GM21528 (cell line): ENCODE data around the gene ATP9B.

Experiments used
- ATAC-seq: cut with Tn5 transposase; IDR thresholded peaks from one replicate; pipeline ENCODE4 v1.9.1; 2021; ENCODE audit warnings: mild to moderate bottlenecking, moderate library complexity; ENCODE audit not compliant: unreplicated experiment, low FRiP score

The ATP9B gene

DNA sequence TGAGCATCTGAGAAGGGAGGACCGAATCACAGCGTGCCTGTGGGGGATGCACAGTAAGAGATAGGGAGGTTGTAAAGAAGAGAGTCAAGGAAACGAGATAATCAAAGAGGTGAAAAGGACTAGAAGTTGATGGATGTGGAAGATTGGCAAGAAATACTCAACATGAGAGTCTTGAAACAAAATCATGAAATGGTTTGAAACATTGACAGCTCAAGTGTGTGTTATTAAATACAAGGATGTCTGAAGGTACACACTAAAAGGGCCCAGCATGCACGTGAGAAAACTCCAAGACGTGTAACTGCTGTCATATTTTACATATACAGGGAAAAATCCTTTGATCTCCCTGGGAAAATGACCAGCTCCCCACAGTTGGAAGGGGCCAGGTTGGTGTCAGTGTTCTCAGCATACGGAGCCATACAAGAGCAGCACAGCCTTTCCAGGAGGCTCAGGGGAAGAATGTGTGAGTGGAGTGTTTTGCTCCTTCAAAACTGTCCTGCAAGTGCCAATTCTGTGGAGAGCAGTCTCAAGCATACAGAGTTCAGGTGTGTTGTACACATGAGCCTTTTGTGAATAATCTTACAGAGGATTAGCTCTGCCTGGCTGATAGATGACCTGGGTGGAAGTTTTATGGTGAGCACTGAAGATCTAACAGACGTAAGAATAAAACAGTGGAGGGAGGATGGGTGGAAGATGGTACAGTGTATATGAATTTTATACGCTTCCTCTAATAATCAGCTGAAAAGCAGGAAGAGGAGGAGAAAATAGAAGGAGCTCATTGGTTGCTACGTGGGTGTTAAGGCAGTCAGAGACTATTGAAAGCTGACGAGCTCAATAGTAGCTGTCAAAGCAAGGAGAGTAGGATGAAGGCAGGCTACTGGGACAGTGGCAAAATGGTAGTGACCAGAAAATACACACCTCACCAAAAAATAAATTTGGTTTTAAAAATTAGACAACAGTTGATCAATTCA, 126.8 kb downstream of the ATP9B start:
- no peak for ATAC-seq

DNA sequence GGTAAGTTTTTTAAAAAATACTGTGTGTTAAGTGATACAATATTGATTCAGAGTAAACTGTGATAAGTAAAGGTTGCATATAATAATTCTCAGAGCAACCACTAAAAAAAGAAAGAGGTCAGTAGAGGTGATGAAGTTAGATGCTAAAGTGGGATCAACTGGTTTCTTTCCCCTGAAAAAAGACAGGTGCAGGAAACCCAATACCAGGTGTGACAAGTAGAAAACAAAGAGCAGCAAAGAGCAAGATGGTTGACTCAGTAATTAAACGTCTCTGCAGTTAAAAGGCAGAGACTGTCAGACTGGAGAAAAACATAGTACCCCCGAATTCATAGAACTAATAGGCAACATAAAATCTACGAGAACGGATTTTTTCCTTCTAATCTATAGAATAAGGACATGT, 128.3 kb downstream of the ATP9B start:
- ATAC-seq, result no peak

DNA sequence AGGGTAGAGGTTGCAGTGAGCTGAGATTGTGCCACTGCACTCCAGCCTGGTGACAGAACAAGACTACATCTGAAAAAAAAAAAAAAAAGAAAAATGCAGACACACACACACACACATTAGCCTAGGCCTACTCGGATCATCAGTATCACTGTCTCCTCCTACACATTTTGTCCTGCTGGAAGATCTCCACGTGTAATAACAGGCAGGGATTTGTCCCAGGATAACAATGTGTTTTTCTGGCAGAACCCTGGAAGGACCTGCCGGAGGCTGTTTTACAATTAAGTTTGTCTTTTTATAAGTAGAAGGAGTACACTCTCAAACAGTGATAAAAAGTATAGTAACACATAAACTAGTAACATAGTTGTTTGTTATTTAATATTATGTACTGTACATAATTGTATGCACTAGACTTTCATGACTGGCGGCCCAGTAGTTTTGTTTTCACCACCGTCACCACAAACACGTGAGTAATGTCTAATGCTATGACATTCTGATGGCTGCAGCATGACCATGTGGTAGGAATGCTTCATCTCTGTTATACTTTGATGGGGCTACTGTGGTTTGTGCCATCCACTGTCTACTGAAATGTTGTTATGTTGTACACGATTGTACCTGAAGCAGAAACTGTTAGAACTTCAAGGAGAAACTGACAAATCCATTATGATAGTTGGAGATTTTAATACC, 130.6 kb downstream of the ATP9B start:
- ATAC-seq, result no peak

DNA sequence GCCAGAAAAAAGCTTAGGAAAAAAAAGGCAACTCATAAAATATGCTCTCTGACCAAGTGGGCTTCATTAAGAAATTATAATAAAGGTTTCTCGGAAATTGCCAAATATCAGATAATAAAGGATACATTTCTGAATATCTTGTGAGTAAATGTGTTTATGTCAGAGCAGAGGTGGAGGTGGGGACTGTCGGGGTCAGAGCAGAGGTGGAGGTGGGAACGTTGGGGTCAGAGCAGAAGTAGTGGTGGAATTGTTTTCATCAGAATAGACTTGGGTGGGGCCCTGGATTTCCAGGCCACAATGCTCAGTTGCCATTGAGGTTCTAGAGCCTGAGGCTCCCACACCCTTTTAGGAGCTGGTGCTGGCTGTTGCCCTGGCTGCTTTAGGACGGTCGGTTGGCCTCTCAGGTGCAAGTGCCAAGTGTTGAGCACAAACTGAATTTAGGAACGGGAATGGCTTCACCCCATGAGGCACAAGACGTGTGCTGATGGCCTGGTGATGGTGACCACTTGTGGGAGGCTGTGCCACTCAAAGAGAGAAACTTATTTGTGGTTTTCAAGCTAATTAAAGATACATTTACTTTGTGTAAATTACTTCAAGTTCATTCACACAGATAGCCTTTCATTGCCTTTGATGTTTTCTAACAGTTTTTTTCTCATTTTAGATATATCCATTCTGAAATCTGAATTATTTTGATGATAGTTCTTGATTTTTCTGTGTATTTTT, 131.5 kb downstream of the ATP9B start:
- no peak for ATAC-seq

DNA sequence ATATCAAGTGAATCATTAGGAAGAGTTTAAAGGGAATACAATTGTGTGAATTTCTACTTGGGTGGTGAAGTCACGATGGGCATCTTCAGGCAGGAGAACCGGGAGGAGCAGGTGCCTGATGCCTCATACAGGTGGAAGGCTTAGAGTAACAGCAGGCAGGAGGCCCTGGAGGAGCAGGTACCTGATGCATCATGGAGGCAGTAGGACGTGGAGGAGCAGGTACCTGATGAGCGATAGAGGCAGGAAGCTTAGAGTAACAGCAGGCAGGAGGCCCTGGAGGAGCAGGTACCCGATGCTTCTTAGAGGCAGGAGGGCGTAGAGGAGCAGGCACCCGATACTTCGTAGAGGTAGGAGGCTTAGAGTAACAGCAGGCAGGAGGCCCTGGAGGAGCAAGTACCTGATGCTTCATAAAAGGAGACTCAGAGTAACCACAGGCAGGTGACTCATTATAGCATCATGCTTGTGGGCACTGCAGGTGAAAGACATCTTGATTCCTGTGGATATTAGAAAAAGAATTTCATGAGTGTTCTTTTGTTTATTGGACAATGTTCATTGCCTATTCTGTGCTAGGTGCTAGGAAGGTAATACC, 133.9 kb downstream of the ATP9B start:
- ATAC-seq, result no peak

DNA sequence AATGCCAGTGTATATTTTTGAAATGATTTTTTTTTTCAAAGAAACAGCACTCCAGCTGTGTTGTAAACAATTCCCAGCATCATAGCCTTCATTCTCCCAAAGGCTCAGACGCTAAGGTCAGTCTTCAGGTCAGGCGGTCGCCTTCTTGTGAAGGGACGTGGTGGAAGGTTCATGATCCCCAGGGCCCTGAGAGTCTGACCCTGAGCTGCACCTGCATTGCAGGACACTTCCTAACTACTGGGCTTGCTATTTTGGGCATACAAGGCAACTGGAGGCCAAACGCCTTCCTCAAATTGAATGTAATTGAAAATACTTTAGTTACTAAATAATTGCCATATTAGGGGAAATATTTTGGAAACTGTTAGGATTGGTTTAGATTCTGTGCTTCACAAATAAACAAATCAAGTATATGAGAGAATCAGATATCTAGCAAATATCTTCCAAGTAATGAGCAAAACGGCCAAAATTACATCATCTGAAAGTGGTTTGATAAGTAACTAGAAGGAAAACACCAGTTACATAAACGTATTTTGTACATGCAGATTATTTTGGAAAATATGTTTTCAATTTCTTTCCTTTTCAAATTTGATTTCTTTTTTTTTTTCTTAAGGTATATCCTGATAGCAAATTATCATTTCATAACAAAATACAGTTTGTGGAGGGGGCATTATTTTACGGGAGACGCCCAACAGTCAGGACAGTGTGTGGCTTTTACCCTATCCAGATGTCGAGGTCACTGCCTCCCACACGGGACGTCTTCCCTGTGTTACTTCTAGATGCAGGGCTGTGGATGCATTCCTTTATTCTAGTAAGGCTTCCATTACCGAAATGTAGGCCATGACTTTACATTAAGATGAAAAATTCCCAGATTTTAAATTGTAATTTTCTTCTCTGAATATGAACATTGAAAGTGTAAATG, 136.0 kb downstream of the ATP9B start:
- ATAC-seq, result no peak

DNA sequence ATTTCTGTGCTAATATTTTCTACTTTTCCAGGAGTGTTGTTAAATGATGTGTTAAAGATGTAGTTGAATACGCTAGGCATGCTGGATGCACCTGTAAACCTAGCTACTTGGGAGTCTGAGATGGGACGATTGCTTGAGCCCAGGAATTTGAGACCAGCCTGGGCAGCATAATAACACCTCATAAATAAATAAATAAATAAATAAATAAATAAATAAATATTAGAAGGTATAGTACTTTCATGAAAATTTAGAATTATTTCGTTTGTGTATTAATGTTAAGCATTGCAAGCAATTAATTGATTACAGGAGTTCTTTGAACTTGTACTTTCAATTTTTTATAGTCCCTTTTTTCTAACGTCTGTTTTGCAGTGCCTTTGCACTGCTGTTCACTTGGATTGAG, 137.2 kb downstream of the ATP9B start:
- no peak for ATAC-seq

DNA sequence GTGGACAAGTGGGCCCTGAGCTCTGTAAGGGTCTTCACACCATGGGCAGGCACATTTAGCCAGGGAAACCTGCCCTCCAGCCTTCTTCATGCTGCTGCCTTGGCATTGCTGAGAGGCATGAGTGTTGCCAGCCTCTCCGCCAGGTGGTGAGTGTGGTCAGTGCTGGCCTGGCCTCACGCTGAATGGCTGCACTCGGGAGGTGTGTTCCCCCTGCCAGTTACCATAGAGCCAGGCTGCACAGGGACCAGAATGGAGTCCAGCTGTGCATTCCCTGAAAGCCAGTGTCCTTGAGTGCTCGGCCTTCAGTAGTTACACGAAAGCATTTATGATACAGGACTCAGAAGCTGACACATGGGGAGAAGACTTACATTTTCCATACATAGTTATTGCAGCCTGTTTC, 139.7 kb downstream of the ATP9B start:
- no peak for ATAC-seq

DNA sequence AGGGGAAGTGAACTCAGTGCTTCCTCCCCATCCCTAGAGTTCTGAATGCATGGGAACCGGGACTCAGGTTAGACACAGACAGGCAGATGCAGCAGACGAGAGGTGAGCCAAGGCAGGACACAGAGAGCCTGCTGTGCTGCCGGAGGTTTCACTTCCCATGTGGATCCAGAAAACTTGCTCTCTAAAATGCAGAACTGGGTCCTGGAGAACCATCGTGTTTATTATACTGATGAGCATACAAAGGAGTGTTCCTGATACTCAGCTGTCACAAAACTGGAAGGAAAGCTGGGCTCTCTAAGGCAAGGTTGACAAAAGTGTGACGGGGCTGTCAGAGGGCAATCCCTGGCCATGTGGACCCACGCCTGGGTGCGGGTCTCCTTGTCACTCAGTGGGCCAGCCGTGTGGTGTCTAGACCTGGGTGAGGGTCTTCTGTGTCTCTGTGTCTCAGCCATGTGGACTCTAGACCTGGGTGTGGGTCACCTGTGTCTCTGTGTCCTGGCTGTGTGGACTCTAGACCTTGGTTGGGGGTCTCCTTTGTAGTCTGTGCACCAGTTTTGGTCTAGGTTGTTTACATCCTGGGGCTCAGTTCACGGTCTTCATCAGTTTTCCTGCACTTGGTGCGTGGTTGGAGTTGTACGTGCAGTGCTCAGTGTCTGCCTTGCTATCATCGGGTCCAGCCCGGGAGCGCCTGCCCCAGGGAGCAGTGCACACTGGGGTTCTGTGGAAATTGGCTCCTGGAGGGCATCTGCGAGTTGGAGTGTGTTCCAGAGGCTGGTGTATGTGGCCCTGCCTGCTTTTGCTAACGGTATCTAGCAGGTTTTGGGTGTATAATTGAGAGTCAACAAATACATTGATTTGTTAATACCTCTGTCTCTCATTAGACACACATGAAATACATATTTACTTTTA, 141.1 kb downstream of the ATP9B start:
- no peak for ATAC-seq

DNA sequence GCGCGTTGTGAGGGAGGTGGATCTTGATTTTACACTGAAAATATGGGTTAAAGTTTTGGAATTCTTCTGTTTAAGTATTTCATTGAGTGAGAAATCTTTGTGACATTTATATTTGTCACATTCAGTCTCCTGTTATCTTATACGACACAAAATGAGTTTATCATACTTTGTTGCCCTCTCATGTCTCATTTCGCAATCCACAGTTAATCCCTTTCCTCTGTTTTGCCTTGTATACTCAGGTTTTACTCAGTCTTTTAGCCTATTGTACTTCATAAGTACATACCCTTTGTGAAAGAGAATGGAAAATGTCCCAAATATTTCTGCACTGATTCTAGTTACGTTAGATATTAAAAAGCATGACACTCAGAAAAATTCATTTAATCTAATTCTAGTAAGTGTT, 142.7 kb downstream of the ATP9B start:
- no peak for ATAC-seq

DNA sequence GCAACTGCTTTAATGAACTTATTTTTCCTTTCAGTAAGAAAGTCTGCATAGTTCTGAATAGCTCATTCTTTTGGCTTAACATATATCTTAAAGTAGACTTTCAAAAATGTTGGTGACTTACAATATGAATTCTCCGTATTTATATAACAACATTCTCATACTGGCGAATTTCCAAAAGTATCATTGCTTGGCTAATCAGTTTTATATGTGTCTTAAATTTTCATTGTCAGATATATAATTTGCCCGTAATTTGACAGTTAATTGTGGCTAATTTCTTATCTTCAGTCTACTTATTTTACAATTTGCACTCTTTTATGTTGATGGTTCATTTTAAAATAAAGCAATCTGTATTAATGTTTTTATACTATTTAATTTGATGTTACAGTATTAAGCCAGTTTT, 144.9 kb downstream of the ATP9B start:
- no peak for ATAC-seq

DNA sequence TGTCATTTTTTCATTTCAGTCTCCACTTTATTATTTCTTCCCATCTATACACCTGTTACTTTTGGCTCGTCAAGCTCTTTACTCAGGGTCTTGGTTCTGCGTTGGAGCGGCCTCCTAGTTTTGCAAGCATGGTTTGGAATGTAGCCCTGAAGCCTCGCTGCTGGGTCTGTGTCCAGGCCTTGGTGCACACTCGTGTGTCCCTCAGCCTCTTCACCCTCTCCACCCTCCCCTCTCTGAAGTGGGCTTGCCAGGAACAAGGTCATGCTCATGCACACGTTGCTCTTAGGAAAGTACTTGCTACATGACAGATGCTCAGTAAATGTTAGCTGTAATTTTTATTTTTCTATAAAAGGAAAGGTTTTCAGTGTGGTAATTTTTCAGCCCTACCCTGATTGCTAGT, 147.0 kb downstream of the ATP9B start:
- ATAC-seq, result no peak

DNA sequence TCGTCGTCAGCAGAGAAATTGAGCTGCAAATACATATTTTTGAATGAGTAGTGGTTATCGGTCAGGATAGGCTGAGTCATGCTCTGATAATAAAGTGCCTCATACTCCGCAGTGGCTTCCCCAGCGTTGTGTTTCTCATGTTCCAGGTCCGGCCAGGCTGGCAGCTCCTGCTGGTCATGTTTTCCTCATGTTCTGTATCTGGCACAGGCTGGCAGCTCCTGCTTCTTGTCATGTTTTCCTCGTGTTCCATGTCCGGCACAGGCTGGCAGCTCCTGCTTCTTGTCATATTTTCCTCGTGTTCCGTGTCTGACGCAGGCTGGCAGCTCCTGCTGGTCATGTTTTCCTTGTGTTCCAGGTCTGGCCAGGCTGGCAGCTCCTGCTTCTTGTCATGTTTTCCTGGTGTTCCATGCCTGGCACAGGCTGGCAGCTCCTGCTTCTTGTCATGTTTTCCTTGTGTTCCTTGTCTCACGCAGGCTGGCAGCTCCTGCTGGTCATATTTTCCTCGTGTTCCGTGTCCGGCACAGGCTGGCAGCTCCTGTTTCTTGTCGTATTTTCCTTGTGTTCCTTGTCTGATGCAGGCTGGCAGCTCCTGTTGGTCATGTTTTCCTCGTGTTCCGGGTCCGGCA, 148.9 kb downstream of the ATP9B start:
- no peak for ATAC-seq

DNA sequence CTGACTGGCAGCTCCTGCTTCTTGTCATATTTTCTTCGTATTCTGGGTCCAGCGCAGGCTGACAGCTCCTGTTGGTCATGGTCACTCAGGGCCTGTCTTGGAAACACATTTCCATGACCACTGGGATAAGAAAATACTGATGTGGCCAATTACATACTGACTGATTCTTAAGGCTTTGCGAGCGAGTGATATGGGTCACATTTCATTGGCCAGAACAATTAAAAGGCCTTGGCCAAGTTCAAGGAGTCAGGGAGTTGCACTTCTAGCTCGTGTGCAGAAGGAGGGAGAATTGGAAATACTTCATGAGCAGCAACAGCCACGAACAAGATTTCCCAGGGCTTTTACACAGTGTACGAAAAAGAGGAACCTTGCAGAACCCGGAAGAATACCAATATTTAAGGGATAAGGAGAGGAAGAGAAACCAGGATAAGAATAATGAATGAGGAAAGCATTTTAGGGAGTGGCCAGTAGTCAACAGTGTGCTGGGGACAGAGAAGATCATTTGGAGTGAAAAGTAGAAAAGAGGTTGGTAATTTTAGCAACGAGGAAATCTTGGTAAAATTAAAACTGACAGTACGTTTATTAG, 149.5 kb downstream of the ATP9B start:
- ATAC-seq, result no peak

DNA sequence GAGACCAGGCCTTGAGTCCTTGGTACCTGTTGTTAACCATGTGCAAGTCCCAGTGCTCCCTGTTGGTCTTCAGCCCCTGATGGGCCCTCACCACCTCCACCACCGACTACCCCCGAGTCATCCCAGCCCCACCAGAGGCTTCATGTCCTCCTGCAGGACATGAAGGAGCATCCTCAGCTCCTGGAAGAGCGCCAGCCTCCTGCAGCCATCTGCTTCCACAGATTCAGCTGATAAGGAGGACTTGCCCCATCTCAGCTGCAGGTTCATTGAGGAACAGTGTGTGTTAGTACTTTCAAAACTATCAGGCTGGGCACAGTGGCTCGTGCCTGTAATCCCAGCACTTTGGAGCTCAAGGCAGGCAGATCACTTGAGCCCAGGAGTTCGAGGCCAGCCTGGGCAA, 151.9 kb downstream of the ATP9B start:
- ATAC-seq, result no peak

DNA sequence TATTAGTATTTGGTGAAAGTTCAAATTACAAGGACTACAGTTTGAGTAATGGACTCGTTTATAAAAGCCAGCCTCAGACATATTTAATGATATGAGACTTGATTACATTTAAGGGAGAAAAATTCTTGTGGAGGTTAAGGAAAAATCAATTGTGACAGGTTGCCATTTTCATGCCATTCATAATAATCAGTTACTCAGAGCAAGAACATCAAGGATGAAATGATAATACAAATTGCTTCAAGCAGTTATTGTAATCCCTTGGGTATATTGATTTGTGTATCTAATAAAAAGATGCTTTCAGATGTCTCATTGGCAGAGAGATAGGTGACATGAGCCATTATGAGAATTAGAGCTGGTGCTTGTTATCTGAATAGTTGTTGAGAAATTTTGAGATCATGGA, 153.6 kb downstream of the ATP9B start:
- ATAC-seq, result no peak

DNA sequence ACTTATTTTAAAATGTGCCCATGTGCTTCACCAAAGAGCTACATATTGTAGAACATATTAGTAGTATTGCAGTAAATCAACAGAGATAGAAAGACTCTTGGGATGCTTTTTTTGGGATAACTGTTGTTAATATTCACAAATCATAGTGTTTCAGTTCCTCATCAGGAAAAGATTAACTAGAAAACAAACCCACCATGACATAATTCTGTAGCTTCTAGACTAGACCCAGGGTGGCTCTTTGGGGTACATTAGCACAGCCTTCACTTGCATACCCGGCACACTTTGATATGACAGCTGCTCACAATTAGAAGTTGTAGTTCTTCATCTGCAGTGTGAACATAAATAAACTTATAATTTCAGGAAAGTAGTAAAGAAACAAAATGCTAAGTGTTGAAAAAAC, 154.2 kb downstream of the ATP9B start:
- ATAC-seq, result no peak

DNA sequence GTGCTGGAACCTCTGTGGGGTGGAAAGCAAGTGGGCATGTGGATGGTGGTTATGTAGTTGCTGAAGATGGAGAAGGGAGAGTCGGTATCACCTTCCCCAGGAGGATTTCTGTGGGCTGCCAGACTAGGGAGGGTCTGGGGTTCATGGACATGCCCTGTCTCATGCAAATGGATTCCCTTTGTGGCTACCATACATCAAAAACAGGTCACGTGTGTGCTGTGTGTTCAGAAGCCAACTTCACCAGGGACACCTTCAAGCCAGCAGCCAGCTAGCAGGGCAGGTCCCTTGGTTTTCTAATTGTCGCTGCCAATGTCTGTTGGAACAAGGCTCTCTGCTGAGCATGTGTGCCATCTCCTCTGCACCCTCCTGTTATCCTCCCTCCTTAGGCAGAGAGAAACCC, 155.2 kb downstream of the ATP9B start:
- ATAC-seq, result no peak
